ENCODE data around the gene PHKB.

DNA sequence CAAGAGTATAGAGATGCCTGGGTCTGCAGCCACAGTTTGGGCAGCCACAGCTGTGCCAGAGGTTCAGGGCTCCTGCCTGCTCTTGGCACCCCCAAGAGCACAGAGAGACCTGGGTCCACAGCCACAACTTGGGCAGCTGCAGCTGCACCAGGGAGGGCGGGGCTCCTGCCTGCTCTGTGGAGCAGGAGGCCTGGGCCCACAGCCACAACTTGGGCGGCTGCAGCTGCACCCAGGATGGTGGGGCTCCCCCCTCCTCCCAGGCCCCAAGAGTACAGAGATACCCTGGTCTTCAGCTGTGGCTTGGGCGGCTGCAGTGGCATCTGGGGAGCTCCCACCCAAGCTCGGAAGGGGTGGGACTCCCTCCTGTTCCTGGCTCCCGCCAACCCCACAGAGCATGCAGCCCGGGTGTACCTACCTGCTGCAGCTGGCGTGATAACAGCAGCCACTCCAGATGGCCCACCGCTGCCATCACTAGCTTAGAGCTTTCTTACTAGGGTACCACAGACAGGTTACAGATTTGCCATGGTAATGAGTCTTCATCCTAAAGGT lies 72.7 kb downstream of the PHKB start:
- no peak for TF ChIP-seq EZH2 (IDR thresholded peaks at IDR 0.05; ENCODE audit: low read depth)
- TF ChIP-seq, protein P1, sequence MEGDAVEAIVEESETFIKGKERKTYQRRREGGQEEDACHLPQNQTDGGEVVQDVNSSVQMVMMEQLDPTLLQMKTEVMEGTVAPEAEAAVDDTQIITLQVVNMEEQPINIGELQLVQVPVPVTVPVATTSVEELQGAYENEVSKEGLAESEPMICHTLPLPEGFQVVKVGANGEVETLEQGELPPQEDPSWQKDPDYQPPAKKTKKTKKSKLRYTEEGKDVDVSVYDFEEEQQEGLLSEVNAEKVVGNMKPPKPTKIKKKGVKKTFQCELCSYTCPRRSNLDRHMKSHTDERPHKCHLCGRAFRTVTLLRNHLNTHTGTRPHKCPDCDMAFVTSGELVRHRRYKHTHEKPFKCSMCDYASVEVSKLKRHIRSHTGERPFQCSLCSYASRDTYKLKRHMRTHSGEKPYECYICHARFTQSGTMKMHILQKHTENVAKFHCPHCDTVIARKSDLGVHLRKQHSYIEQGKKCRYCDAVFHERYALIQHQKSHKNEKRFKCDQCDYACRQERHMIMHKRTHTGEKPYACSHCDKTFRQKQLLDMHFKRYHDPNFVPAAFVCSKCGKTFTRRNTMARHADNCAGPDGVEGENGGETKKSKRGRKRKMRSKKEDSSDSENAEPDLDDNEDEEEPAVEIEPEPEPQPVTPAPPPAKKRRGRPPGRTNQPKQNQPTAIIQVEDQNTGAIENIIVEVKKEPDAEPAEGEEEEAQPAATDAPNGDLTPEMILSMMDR (conservative IDR thresholded peaks at IDR 0.05) = no peak

All from PC-9 (cell line).